Measurements from ENCODE around the gene STX8.
A peak's percentile ranks its signal among the peaks of the same experiment; 100 is the strongest.

Gene STX8

GRCh38 chr17:9434642-9435057, 141.0 kb downstream of the STX8 start:
- no peak for DNase-seq

- DNase-seq = peak; percentile 10
Measured at GRCh38 chr17:9432934-9433421, 142.6 kb downstream of the STX8 start.

- DNase-seq = no peak
Measured at GRCh38 chr17:9432134-9432885, 143.3 kb downstream of the STX8 start.

- no peak for DNase-seq
Measured at GRCh38 chr17:9431620-9432019, 144.0 kb downstream of the STX8 start.

- no peak for DNase-seq
Measured at GRCh38 chr17:9427465-9428315, 147.9 kb downstream of the STX8 start.

- DNase-seq = no peak
Measured at GRCh38 chr17:9424071-9424640, 151.5 kb downstream of the STX8 start.

- no peak for DNase-seq
Measured at GRCh38 chr17:9421525-9421924, 154.1 kb downstream of the STX8 start.

GRCh38 chr17:9419932-9420453, 155.6 kb downstream of the STX8 start:
- no peak for DNase-seq

- no peak for DNase-seq
Measured at GRCh38 chr17:9414471-9414870, 161.1 kb downstream of the STX8 start.

- DNase-seq = no peak
Measured at GRCh38 chr17:9410737-9411136, 164.9 kb downstream of the STX8 start.

- no peak for DNase-seq
Measured at GRCh38 chr17:9410301-9410700, 165.3 kb downstream of the STX8 start.

- DNase-seq = no peak
Measured at GRCh38 chr17:9409878-9410277, 165.7 kb downstream of the STX8 start.

- no peak for DNase-seq
Measured at GRCh38 chr17:9408868-9409829, 166.5 kb downstream of the STX8 start.

GRCh38 chr17:9408381-9408780, 167.2 kb downstream of the STX8 start:
- no peak for DNase-seq

- DNase-seq = no peak
Measured at GRCh38 chr17:9406046-9406606, 169.5 kb downstream of the STX8 start.

- no peak for DNase-seq
Measured at GRCh38 chr17:9403257-9403656, 172.4 kb downstream of the STX8 start.

- peak; percentile 54 for DNase-seq
Measured at GRCh38 chr17:9402590-9403199, 172.9 kb downstream of the STX8 start.

GRCh38 chr17:9401434-9401833, 174.2 kb downstream of the STX8 start:
- DNase-seq = no peak

- DNase-seq = peak; percentile 8
Measured at GRCh38 chr17:9389111-9389527, 186.5 kb downstream of the STX8 start.

GRCh38 chr17:9386401-9386800, 189.2 kb downstream of the STX8 start:
- DNase-seq = no peak

- no peak for DNase-seq
Measured at GRCh38 chr17:9383826-9384225, 191.8 kb downstream of the STX8 start.

Data from activated CD4-positive, alpha-beta T cell treated with anti-CD3 and anti-CD28 coated beads for 48 hours (primary cell).